NCI-H748 (cell line): ENCODE measurements around the gene TGFB1I1.
"Not testable (repeated sequence)": the region's sequence is repeated elsewhere in the genome, so short reads cannot be mapped to it uniquely, and the experiment has no call there.

Experiments
- DNase-seq: peaks from one replicate; lab custom pipeline; 2025; ENCODE audit not compliant: unreplicated experiment; lab: John Stamatoyannopoulos, UW

Gene TGFB1I1

DNA sequence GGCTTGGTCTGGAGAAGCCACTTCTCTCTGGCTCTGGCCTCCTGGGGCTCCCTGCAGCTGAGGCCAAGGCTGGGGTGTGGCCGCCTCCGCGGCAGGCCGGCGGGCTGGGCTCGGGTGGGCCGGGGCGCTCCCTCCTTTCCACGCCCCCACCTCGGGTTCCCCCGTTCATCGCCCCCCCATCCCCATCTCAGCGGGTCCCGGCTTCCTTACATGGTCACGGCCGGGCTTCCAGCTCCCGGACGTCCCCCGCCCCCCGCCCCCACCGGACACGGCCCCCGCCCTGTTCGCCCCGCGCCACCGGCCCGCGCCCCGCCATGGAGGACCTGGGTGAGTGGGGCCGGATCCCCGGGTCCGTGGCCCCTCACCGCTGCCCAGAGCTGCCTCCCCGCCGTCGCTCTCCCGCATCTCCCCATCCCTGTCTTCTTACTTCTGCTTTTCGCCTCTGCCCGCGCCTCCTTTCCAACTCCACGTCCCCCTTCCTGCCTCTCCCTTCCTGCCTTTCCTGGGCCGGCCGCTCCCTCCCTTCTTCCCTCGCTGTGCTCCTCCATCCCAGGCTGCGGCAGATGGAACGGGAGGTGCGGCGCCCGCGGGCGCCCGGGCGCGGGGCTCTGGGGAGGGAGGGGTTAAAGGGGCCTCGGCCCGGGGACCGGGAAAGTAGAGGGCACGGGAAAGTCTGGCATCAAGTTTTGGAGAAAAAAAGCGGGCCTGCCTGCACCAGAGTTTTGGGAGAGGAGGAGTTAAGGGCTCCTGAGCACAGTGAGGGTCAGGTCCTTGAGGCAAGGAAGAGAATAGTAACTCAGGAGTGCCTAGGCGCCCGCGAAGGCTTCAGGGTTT is at the start of gene TGFB1I1:
Gene TGFB1I1 (plus strand): TSS at position 278 of the 834 bp plus-strand sequence. CDS start 37 bp downstream, at position 315.
- DNase-seq, result peak; percentile 60

DNA sequence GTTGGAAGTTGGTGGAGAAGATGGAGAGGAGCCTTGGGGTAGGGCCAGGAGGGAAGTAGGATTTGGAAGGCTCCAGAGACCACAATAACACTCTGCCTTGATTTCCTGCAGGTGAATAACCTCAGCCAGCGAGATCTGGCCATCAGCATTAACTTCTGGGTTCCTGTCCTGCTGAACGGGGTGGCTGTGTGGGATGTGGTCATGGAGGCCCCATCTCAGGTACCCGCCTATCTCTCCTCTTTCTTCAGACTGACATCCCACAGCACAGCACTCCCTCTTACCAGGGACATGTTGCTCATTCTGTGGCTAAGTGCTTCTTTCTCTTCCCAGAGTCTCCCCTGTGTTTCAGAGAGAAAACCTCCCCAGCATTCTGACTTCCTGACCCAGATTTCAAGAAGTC is 48.7 kb upstream of the TGFB1I1 start:
- DNase-seq, result no peak

DNA sequence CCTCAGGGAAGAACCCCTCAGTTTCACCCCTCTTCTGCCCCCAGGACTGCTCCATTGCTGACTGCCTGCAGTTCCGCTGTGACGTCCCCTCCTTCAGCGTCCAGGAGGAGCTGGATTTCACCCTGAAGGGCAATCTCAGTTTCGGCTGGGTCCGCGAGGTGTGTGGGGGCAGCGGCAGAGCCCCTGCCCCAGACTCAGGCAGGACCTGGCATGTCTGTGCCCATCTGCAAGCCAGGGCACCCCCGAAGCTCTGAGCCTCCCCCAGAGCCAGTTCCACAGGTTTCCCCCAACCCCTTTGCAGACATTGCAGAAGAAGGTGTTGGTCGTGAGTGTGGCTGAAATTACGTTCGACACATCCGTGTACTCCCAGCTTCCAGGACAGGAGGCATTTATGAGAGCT is 48.2 kb upstream of the TGFB1I1 start:
- no peak for DNase-seq

- DNase-seq, result no peak
Observed at GRCh38 chr16:31427441-31428278, 44.3 kb upstream of the TGFB1I1 start.

DNA sequence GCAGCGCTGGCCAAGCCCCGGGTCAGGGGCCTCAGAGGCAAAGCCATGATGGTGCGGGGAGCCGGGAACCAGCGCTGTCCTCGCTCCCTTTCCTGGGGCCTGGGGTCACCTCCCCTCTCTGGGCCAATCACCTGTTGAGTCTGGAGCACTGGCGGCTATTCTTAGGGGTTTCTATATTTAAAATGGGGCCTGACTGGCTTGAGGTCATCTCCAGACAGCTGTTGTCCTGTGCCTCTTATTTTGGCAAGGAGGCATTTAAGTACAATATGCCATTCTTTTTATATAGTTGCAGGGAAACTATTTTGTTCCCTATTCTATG is 43.7 kb upstream of the TGFB1I1 start, which contains the start of gene COX6A2:
Gene COX6A2 (minus strand): TSS at position 82 of the 319 bp plus-strand sequence. CDS start 35 bp downstream, at position 47.
- no peak for DNase-seq

DNA sequence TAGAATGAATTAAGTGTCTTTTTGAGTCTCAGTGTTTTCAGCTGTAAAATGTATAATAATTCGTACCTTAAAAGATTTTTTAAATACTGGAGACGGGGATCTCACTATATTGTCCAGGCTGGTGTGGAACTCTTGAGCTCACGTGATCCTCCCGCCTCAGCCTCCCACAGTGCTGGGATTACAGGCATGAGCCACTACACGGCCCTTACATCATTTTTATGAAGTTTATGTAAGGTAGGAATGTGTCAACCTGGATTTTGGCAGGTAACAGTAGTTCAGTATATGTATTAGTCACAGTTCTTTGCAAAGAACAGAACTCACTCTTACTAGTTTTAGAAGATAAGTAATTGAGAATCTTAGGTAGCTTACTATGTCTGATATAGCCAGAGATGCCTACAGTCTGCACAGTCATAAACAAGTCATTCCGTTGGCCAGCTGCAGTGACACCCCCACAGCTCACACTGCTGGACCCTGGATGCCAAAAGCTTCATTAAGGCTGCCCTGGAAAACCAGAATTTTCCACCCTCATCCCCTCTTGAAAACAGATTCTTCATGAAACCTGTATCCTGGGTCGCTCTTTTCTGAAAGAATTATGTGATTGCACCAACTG is 43.2 kb upstream of the TGFB1I1 start:
- DNase-seq, result no peak

GRCh38 chr16:31429314-31429713 is 42.6 kb upstream of the TGFB1I1 start:
- no peak for DNase-seq

GRCh38 chr16:31429796-31430195 is 42.2 kb upstream of the TGFB1I1 start:
- no peak for DNase-seq

DNA sequence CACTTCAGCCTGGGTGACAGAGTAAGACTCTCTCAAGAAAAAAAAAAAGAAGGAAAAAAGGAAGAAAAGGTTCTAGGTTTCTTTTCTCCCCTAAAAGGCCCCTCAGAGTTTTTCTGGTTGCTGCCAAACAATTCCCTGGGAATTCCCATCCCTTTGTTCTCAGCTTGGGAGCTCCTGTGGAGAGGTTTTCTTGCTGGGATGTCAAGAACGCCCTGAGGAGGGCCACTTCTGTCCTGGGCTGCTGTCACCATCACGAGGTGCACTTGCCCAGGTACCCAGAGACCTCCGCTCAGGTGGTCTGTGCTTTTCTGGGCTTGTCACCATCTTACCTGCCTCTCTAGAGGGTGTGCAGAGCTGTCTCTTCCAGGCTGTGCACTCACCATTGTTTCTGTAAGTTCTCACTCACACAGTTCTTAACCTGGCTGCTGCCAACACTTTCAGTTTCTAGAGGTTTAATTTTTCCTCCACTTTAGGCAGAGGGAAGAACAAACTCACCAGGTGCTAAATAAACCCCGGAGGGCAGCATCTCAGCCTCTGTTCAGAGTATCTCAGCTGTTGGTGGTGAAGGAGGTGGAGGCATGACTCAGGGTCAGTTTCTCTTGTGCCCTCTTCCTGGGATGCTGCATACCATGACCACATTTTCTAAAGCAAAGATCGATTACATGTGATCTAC is 41.4 kb upstream of the TGFB1I1 start:
- DNase-seq, result no peak

- no peak for DNase-seq
Observed at GRCh38 chr16:31435341-31436220, 36.4 kb upstream of the TGFB1I1 start.

- DNase-seq, result no peak
Observed at GRCh38 chr16:31436221-31437045, 35.5 kb upstream of the TGFB1I1 start.

GRCh38 chr16:31438414-31438813 is 33.5 kb upstream of the TGFB1I1 start:
- DNase-seq, result no peak

- DNase-seq, result not testable (repeated sequence)
Observed at GRCh38 chr16:31439023-31439422, 32.9 kb upstream of the TGFB1I1 start.

DNA sequence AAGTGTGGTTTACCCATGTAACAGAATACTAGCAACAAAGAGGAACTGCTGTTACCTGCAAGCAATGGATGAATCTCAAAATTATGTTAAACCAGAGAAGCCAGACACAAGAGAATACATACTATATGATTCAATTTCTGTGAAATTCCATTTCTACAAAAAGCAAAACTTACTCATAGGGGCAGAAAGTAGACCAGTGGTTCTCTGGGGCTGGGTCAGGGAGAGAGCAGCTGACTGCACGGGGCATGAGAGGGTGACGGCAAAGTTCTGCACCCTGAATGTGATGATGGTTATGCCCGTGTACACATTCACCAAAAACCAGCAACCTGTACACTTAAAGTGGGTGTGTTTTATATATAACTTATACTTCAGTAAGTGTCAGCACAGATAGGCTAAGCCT is 32.4 kb upstream of the TGFB1I1 start:
- no peak for DNase-seq

GRCh38 chr16:31440516-31441184 is 31.3 kb upstream of the TGFB1I1 start:
- no peak for DNase-seq

- DNase-seq, result no peak
Observed at GRCh38 chr16:31441956-31442355, 30.0 kb upstream of the TGFB1I1 start.

DNA sequence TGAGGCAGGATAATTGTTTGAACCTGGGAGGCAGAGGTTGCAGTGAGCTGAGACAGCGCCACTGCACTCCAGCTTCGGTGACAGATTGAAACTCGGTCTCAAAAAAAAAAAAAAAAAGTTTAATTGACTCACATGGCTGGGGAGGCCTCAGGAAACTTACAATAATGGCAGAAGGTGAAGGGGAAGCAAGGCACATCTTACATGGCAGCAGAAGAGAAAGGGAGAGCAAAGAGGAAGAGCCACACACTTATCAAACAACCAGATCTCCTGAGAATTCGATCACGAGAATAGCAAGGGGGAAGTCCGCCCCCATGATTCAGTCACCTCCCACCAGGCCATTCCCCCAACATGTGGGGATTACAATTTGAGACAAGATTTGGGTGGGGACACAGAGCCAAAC is 26.0 kb upstream of the TGFB1I1 start:
- DNase-seq, result not testable (repeated sequence)

DNA sequence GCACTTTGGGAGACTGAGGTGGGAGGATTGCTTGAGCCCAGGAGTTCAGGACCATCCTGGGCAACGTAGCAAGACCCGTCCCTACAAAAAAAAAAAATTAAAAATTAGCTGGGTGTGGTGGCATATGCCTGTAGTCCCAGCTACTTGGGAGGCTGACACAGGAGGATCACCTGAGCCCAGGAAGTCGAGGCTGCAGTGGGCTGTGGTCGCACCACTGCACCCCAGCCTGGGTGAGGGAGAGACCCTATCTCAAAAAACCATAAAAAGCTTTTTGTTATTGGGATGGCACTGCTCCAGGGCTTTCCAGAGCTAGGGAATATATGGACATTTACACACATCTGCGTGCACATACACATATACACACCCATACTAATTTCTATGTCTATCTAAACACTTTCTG is 20.8 kb upstream of the TGFB1I1 start:
- DNase-seq, result no peak
